OCI-LY1 (cell line): ENCODE measurements around the gene MRPL41.

ENCODE experiments used
- H2AFZ ChIP-seq: fragments of 200-600 bp; sonication (generic), shearing (Covaris generic); 2 replicates; pipeline ENCODE4 v1.6.0; 2014; ENCODE audit warnings: antibody characterized with exemption, mild to moderate bottlenecking, low read length
- H3F3A ChIP-seq: fragments of 200-600 bp; sonication (generic), shearing (Covaris generic); 2 replicates; pipeline ENCODE4 v1.6.0; 2014; ENCODE audit warnings: mild to moderate bottlenecking, antibody characterized with exemption, low read length, moderate library complexity; ENCODE audit not compliant: insufficient read depth
- H3K27ac ChIP-seq: fragments of 200-600 bp; sonication (generic); 2 replicates; pipeline ENCODE4 v1.5.1; 2014; ENCODE audit warnings: low read length, mixed run types, mild to moderate bottlenecking, low read depth; ENCODE audit not compliant: poor library complexity, severe bottlenecking
- H3K27me3 ChIP-seq: fragments of 200-600 bp; sonication (generic); 2 replicates; pipeline ENCODE4 v1.6.0; 2014; ENCODE audit warnings: antibody characterized with exemption, mild to moderate bottlenecking, low read length, moderate library complexity; ENCODE audit not compliant: insufficient read depth
- H3K36me3 ChIP-seq: fragments of 200-600 bp; sonication (generic); 2 replicates; pipeline ENCODE4 v1.6.1; 2014; ENCODE audit warnings: mild to moderate bottlenecking, antibody characterized with exemption, low read length, moderate library complexity, mixed read lengths; ENCODE audit not compliant: insufficient read depth
- H3K4me1 ChIP-seq: fragments of 200-600 bp; sonication (generic); 2 replicates; pipeline ENCODE4 v1.5.1; 2014; ENCODE audit warnings: mild to moderate bottlenecking, low read length, moderate library complexity; ENCODE audit not compliant: insufficient read depth, severe bottlenecking
- H3K4me2 ChIP-seq: fragments of 200-600 bp; sonication (generic), shearing (Covaris generic); 2 replicates; pipeline ENCODE4 v1.6.1; 2014; ENCODE audit warnings: low read length
- H3K4me3 ChIP-seq: fragments of 200-600 bp; sonication (generic); 2 replicates; pipeline ENCODE4 v1.5.1; 2014; ENCODE audit warnings: low read length, low read depth, mild to moderate bottlenecking, mixed read lengths; ENCODE audit not compliant: poor library complexity, severe bottlenecking
- H3K79me2 ChIP-seq: fragments of 200-600 bp; shearing (Covaris generic); 2 replicates; pipeline ENCODE4 v1.6.1; 2016; ENCODE audit warnings: mixed run types, low read length, mixed read lengths; ENCODE audit not compliant: insufficient read depth
- H3K9ac ChIP-seq: fragments of 200-600 bp; sonication (generic), shearing (Covaris generic); 2 replicates; pipeline ENCODE4 v1.6.1; 2014; ENCODE audit warnings: mild to moderate bottlenecking, low read length, mixed read lengths
- H3K9me2 ChIP-seq: fragments of 200-600 bp; sonication (generic), shearing (Covaris generic); 2 replicates; pipeline ENCODE4 v1.6.1; 2014; ENCODE audit warnings: low read depth, mild to moderate bottlenecking, low read length, mixed read lengths
- H3K9me3 ChIP-seq: fragments of 200-600 bp; shearing (Covaris generic); 2 replicates; pipeline ENCODE4 v1.6.1; 2014; ENCODE audit warnings: low read length, mixed read lengths
- H4K20me1 ChIP-seq: fragments of 200-600 bp; sonication (generic), shearing (Covaris generic); 2 replicates; pipeline ENCODE4 v1.6.0; 2016; ENCODE audit warnings: mild to moderate bottlenecking, low read length; ENCODE audit not compliant: insufficient read depth
- CTCF ChIP-seq: fragments of 200-600 bp; sonication (generic), shearing (Covaris generic); IDR thresholded peaks from 2 replicates; pipeline ENCODE4 v1.5.1; 2017; ENCODE audit warnings: mild to moderate bottlenecking, antibody characterized with exemption, low read length, moderate library complexity, mixed read lengths
- EZH2 ChIP-seq: fragments of 200-600 bp; sonication (generic), shearing (Covaris generic); IDR thresholded peaks from 2 replicates; pipeline ENCODE4 v1.8.0; 2017; ENCODE audit warnings: borderline replicate concordance, mixed run types, mild to moderate bottlenecking, antibody characterized with exemption, low read length, moderate library complexity, mixed read lengths

Gene MRPL41

GRCh38 chr9:137522746-137523455, 28.8 kb upstream of the MRPL41 start:
- peaks cover 4% of the 10 kb centered on the region for H3K4me1 ChIP-seq
- H3K9me2 ChIP-seq: no peaks in the 10 kb centered on the region
- TF ChIP-seq CTCF: no peak
- TF ChIP-seq EZH2: no peak
- no peaks in the 10 kb centered on the region for H3K36me3 ChIP-seq
- H3K4me3 ChIP-seq: no peak overlapping the region
- no peak overlapping the region for H3K27ac ChIP-seq
- H3K9ac ChIP-seq: no peak overlapping the region
- H3K9me3 ChIP-seq: no peaks in the 10 kb centered on the region
- H4K20me1 ChIP-seq: no peaks in the 10 kb centered on the region
- no peak overlapping the region for H2AFZ ChIP-seq
- no peaks in the 10 kb centered on the region for H3F3A ChIP-seq
- H3K79me2 ChIP-seq: no peaks in the 10 kb centered on the region
- no peak overlapping the region for H3K4me2 ChIP-seq
- H3K27me3 ChIP-seq: no peaks in the 10 kb centered on the region

GRCh38 chr9:137524161-137524980, 27.3 kb upstream of the MRPL41 start:
- Histone ChIP-seq H3K4me3 (no peak overlapping the region), H3K27me3 (no peaks in the 10 kb centered on the region), H3K9me2 (no peaks in the 10 kb centered on the region), H3K9ac (no peak overlapping the region), H4K20me1 (no peaks in the 10 kb centered on the region), H3K27ac (no peak overlapping the region), H3K9me3 (no peaks in the 10 kb centered on the region), H3K79me2 (no peaks in the 10 kb centered on the region), H2AFZ (no peak overlapping the region), H3K4me1 (peaks cover 4% of the 10 kb centered on the region), H3K36me3 (no peaks in the 10 kb centered on the region), H3F3A (no peaks in the 10 kb centered on the region), H3K4me2 (no peak overlapping the region)
- TF ChIP-seq CTCF: no peak
- TF ChIP-seq EZH2: no peak

DNA sequence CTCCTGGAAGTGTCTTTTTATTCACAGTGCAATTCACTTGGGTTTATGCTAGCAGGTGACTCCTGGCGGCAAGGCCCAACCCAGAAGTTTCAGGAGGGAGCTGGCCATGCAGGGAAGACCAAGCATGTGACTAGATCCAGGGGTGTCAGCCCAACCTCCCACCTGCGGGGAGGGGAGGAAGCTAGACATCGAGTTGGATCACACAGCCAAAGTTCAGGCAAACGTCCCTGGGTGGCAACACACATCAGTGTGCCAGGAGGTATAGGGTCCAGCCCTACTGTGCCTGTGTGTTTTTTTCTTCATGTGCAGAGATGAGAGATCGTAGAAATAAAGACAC, 26.7 kb upstream of the MRPL41 start:
- H3K27ac ChIP-seq: no peak overlapping the region
- H3K9ac ChIP-seq: no peak overlapping the region
- H3K79me2 ChIP-seq: no peaks in the 10 kb centered on the region
- TF ChIP-seq EZH2 (no peak), CTCF (no peak)
- no peaks in the 10 kb centered on the region for H3F3A ChIP-seq
- no peak overlapping the region for H3K4me3 ChIP-seq
- no peak overlapping the region for H3K4me2 ChIP-seq
- H2AFZ ChIP-seq: no peak overlapping the region
- H3K36me3 ChIP-seq: no peaks in the 10 kb centered on the region
- no peaks in the 10 kb centered on the region for H4K20me1 ChIP-seq
- H3K27me3 ChIP-seq: no peaks in the 10 kb centered on the region
- peaks cover 4% of the 10 kb centered on the region for H3K4me1 ChIP-seq
- no peaks in the 10 kb centered on the region for H3K9me3 ChIP-seq
- H3K9me2 ChIP-seq: no peaks in the 10 kb centered on the region
